H4 (cell line): Measurements from ENCODE around the gene TCF4. TPM values are rescaled to one million over a fixed set of nuclear protein-coding genes. Genes with fewer than 3 reads are reported as not detected.

Source experiments
- DNase-seq: peaks from one replicate; pipeline ENCODE4 v3.0.0-alpha.2; 2015; ENCODE audit warnings: low spot score
- total RNA-seq: library from RNA; depleted of rRNA; stranded (reverse); fragments of >200 nt; shearing (Covaris generic); gene quantifications from 2 replicates; pipeline ENCODE4 v1.2.3, GENCODE V29; 2014

The TCF4 gene
- total RNA-seq, 1 experiment from 2014 or later: 30.7 TPM

DNA sequence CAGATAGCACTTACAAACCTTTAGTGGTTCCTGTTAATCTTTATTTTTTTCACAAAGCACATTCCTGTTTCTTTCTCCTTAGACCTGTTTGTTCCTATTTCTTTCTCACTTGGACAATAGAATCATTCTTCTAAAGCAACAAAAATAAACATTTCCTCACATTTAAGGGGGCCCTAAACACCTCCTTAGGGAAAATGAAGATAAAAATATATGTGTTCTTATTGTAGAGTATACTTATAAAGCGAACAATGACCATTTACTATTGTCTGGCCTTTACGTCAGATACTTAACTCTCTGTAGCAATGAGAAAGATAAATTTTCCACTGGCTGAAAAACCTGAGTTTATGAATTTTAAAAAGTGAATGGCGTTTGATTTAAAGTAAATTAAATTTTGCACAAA is 234.6 kb downstream of the TCF4 start:
- DNase-seq: no peak

DNA sequence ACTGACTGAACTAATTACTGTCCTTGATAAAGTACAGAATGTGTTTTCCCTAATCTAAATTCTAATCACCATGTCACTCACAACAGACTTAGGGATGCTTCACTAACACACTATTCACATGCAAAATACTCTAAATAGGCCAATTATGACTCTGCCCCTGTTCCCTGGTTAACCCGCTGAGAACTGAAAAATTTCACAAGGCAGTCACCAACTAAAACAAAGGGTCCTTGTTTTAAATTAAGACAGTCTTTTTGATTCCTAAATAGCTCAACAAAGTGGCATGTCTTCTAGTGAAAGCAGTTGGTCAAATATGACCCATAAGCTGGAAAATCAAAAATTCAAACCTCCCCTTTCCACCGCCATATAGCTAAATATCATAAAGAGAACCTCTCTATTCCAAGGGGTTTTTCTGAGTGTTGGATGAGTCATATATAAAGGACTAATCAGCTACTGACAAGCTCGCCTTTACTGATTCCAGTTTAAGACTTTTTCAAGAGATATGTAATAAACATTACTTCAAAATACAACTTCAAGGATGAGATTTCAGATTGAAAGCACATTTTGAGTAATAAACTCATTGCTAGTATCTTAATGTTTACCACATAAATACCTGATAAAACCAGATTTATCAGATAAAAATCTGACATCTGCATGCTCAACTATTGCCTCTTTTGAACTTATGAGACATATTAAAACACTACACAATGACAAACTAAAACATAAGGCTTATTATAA is 235.8 kb downstream of the TCF4 start:
- DNase-seq: no peak

DNA sequence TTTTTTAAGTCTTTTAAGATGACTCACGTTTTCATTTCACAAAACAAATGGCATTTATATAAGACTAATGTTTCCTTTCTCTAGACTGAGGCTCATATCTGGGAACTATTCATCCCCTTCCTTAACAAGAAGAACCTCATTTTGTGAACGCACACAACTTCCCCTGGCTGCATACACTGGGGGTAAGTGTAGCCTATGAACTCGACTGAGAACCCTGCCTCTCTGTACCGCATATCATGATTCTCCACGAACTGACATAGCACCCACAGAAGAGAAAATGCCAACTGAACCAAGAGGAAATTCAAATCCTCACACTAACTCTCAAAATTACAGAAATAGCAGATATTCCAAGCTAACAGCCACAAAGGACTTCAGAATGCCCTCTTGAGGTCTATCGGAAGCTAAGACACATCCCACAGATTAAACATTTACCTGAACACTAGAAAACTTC is 236.7 kb downstream of the TCF4 start:
- no peak for DNase-seq

DNA sequence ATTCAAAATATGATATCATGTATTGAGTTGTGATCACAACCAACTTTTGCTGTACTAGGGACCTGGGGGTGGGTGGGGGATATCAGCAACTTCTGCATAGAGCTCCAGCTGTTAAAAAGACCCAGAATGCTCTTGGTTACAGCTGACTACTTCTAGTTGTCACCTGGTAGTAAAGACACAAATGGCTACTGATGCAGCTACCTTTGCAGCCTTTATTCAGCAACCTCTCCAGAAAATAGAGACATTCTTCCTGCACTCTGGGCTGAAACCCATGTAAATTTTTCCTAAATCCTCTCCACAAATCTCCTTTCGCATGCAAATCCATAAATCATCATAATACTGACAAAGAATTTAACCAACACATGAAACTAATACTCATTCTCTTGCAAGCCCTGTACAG is 238.3 kb downstream of the TCF4 start:
- DNase-seq: no peak

DNA sequence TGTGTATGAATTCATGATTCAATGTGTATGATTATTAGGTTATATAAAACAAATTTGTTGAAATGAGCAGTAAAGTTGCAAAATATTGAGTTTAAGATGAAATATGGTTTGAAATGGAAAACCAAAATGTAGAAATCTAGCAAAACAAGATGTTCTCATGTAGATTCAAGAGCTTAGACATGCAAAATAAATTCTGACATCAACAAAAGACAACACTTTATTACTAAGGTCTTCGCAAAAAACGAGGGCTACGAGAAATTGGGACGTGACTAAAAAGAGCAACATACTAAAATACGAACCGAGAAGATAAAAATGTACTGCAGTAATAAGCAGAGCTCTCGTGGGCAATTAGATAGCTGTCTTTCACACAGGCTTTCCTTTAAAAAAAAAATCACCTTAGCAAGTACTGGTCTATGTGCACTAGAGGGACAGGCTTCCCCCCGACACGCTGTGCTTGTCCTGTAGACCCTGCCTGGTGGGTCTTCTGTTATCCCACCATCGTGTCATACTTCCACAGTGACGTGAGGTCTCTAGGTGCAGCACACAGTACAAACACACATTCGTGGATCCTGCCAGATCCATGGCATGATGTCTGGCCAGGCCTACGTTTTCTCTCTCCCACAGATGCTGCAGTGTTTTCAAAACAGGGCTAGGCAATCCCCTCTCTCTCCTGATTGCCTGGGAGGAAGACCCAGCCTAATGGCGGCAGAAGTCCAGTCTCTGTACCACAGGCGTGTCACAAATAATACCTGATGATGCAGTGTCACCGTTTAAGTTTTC is 240.8 kb downstream of the TCF4 start:
- DNase-seq: no peak

DNA sequence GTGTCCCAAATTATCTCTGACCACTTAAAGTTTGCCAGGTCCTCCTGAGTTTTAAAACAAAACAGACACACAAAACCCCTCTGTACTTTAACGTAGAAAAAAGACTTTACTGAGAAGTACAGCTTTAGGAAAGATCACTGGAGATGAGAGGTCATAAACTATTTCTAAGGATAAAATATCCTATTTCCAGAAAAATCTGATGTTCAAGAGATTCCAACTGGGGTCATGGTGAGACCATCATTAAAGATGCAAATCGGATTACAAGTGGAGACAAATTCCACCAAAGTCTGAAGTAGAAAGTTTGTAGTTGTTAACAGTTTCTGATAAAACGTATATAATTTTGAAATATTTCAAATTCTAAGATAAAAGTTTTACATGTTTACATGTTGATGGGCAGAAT is 241.6 kb downstream of the TCF4 start:
- no peak for DNase-seq

DNA sequence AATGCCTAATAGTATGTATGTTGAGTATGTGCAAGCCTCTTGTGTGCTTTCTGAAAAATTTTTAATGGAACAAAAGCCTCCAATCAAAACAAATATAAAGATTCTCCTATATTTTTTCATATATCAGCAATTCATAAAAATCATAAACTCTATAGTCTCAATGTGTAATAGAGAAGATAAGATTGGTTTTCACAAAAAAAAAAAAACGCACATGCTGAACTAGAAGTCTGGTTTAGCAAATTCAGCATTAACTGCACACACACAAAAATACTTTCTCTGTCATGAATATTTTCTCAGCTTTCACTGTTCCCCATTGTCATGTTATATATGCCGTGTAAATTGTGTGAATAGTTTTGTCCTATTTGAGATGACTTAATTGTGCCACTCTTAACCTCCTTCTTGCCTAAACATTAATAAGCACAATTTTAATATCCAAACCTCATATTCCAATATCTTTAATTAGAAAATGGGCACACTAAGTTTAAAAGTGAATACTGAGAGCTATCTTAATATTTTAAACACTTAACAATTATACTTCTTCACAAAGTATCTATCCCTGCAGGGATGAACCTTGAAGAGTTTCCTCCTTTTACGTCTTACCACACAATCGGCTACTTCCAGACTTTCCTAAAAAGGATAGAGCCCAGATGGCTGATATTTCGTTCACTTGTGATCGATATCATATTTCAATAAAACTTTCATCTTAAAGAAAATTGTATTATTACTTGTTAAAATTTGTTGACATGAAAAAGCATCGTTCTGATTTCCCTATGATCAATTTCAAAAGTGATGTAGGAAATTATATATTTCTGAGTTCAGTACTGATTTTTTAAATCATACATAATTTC is 242.7 kb downstream of the TCF4 start:
- no peak for DNase-seq

DNA sequence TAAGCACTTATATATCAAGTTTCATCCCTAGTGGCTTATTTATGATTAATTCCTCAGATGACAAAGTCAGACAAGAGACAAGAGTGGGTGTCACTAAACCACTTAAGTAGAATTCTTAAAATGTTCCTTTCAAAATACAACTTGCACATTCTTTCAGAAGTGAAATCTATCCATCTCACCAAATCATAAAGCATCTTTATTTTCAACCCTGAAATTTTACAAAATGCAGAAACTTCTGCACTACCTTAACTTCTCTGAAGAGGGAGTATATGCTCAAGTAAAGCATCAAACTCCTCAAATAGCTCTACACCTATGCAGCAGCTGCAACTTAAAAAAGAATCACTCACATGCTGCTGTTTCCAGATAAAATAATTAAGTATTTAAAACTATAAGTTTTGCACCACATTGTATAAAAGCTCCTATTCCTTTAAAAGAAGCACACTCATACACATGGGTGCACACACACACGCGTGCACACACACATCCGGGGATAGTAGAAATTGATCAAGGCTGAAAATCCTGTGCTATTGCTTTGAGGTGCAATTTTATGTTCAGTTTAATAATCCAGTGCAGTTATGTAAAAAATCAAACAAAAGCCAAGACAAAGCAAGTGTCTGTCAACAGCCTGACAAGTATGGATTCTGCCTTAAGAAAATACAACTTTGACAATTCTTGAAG is 244.5 kb downstream of the TCF4 start:
- DNase-seq: no peak

DNA sequence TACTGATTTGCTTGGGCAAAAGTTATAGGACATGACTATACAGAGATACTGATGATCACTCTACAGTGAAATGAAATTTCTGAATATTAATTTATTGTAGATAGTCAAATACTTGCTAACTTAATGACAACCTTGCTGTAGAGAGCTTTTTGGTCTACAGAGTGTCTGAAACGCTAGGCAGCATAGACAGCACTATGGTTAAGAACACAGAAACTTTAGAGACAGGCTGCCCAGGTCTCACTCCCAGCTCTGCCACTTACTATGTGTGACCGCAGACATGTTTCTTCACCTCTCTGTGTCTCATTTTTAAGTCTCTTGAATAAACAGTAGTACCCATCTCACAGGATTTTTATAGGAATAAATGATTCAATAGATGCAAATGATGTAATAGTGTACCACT is 247.0 kb downstream of the TCF4 start:
- DNase-seq: no peak

DNA sequence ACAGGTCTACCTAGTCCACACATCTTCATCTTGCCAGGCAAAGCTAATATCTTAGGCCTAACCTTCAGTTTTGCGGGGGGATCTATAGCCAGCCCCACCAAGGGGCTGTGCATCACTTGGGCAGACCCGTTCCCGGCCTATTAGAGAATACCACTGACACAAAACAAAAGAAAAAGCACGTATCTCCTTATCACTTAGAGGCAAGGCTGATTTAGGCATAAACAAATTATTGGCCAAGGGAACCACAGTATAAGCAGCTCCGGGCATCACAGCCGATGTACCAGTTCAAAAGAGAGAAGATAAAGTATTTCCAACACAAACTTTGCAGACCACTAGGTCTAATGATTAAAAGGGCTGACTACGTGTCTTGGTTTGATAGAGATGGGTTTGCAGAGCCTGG is 248.0 kb downstream of the TCF4 start:
- no peak for DNase-seq

DNA sequence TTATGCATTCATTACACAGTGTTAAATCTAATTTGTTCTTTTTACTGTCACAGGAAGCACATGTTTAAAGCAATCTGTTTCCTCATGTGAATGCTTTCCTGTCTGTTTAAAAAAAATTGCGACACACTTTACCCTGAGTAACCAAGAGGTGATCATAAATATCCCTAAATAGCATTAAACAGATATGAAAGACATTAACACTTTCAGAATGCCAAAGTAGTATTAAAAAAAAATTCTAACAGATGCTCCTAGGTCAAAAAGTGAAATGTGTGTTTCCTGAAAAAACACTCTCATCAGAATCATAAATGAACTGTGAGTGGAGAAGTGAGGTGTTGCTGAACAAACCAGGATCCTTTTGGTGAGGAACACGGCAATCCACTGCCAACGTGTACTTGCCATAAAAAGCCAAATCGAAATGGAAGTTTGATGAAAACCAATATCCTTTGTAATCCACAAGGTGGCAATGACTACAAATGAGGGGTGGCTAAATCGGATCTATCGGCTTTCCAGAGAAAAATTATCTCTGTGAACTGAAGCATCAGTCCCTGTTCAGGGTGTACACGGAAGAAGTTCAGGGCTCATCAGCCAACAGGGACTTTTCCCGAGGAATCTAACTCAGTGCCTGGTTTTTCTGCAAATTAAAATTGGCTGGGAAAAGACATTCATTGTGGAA is 248.9 kb downstream of the TCF4 start:
- no peak for DNase-seq

DNA sequence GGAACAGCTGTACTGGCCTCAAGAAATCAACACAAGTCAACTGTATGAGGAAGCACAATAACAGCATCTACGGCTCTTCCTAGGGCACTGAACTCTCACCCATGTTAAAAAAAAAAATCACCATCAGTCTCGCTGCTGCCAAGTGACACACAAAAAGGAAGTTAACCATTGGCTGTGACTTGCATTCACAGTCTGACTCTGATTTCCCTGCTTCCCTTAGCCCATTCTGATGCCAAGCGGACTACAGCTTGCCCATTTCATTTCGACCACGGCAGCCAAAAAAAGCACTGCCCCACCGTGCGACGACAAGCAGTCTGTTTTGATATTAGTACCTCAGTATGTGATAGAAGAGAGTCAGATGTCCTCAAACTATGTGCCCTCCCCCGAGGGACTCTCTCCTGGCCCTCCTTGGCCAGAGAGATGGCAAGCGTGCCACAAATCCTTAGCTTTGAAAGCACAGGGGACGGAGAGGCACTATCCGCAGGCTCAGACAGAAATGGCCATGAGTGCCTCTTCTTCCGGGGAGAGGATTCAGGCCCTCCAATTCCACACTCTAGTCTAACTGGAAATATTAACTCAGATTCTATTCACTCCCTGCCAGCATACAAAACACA is 250.0 kb downstream of the TCF4 start:
- no peak for DNase-seq

DNA sequence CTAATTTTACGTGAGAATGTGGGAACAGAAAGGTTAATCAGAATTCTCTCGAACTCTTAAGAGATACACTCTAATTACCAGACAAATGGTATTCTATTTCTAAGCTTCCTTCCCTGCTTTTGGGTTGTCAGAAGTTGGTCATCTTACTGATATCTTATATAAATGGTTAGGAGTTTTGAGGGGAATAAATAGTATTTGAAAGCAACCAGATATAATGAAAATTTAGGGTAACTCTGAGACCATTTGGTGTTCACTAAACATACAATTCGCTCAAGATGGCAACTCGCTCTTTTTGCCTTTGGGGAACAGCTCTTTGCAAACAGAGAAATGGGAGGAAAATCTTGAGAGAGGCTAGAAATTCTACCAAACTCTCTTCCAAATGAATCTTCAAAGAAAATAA is 250.9 kb downstream of the TCF4 start:
- DNase-seq: no peak

DNA sequence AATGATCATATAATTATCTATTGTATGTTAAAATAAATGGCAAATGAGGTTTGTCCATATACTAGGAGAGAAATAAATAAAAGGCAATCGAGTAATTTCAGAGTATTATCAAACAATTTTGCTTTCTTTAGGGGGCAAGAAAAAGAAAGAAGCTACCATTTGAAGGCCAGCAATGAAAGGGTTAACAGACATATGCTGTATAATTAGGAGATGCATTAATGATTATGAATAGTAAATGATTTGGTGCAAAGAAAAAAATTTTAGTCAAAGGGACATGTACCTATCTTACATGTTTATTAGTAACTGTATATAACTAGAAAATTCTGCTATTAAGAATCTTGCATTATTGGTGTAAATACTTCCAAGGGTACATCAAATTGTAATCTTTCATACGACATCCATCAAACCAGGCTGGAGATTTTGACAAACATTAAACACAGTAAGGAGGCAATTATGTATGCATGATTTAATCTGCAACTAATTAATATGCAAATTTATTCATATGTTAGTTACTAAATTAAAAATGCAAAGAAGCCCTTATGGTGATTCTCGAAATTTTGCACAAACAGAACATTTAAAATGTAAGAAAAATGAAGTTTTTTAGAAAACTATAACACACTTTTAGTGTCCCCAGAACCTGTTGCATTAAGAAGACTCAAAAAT is 251.4 kb downstream of the TCF4 start:
- DNase-seq: no peak

DNA sequence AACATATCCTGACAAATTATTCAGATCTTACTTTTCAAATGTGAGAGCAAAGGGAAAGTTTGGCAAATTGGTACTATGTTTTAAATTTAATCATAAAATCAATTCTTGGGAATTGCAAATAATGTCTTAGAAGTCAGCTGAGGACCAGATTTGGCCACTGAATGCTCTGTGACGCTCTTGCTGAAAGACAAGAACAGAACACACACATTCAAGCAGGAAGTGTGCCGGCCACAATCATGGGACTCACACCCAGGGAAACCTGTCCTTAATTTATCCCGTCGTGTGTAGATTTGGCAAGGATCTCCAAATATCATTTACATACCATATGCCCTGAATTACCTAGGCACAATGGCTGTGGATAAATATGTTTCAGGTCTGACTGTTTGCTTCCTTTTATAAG is 253.1 kb downstream of the TCF4 start:
- no peak for DNase-seq

DNA sequence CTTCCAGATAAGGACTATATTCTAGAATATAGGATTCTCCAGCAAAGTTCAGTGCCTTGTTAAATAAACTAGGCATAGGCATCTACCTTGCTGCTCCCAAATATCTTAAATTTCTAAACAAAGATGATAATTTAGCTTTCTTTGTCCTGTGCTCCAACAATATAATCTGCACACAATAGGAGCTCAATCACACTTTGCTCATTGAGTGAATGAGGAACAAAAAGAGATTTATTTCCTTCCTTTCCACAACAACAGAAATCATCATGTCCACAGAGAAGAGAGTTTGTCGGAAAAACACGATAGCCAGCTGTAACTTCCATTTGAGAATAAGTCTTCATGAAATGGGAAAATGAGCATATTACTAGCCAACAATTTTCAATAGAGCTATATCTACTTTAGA is 256.7 kb downstream of the TCF4 start:
- DNase-seq: no peak

DNA sequence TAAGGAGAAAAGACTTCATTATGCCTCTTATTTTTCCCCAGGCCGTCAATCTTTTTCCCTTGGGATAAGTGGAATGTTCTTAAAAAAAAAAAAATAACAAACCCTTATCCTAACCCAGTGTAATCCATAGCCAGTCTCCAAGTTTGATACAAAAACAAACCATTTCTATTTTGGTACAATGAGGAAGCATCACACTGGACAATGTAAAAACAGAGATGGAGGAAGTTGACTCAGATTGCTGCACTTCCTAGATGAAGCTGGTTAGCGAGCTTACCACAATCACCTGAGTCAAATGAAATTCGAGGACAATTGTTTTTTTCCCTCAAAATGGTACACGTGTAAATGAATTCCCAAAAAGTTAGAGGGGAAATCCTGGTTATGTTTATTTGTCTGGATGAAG is 259.7 kb downstream of the TCF4 start:
- DNase-seq: no peak

DNA sequence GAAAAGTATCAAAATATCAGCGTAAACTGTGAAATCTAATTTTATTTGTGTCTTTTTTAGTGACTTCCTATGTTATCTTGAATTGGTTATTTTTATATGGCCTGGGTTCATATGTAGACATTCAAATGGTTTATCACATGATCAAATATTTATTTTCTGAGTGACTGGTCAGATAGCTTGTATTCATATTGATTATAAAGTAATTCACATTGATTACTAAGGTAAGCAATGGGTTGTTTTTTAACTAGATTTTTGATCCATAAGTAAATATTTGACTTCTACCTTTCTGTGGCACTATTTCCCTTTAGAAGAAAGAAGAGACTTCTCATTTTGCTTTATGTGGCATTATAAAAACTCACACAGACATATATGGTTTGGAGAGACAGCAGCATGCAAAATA is 260.5 kb downstream of the TCF4 start:
- no peak for DNase-seq

DNA sequence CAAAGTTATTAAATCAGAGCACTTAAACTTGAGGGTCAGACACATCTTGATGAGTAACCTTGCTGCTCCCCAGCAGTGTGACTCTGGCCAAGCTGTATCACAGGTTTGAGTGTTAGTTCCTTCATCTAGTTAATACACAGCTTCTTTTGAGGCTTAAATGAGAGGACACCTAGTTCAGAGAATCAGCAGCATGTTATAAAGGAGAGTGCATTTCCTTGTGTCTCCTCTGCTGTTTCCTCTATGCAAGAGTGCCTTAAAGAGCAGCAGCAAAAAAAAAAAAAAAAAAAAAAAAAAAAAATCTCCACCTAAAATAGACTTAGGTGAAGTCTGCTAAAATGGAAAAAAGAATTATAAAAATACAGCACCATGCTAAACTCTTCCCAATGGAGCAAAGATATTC is 261.9 kb downstream of the TCF4 start:
- DNase-seq: no peak

DNA sequence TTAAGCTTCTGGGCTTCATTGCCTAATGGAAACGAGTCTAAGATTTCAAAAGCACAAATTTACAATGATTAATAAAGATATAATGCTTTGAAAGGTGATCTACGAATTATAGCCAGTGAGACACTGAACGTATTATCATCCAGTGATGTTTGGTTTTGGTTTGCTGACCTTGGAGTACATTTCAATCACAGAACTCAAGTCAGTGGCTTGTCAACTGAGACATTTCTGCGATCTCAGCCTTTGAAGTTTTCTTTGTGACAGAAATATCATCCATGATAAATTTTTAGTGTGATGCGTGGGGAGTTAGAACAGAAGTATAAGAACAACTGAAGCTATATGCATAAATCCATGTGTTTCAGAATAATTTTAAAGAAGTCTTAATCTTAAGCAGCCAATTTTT is 263.8 kb downstream of the TCF4 start:
- DNase-seq: no peak
